ENCODE data around the gene AGBL3.

DNA sequence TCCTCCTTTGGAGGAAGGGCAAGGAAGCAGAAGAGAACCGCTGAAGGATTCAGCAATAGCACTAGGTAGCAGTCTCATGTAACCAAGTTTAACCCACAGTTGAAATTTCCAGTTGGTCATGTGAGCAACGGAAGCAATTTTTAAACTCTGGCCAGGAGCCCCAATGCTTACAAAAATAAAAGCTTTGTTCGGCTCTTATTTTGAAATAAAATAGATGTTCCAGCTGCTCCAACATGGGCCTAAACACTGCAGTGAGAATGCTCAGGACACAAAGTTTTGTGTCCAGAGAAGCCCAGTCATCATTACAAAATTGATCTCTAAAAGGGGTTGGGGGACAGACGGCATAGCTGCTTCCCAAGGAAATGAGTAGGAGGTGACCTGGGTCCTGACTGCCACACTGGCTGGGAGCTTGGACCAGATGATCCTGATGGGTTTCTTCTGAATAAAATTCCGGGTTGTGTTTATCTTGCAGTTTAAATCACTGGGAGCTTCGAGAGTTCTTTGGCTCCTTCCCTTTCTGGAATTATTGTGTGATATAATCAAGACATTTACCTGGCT lies 161.1 kb downstream of the AGBL3 start:
- TF ChIP-seq, protein P1, sequence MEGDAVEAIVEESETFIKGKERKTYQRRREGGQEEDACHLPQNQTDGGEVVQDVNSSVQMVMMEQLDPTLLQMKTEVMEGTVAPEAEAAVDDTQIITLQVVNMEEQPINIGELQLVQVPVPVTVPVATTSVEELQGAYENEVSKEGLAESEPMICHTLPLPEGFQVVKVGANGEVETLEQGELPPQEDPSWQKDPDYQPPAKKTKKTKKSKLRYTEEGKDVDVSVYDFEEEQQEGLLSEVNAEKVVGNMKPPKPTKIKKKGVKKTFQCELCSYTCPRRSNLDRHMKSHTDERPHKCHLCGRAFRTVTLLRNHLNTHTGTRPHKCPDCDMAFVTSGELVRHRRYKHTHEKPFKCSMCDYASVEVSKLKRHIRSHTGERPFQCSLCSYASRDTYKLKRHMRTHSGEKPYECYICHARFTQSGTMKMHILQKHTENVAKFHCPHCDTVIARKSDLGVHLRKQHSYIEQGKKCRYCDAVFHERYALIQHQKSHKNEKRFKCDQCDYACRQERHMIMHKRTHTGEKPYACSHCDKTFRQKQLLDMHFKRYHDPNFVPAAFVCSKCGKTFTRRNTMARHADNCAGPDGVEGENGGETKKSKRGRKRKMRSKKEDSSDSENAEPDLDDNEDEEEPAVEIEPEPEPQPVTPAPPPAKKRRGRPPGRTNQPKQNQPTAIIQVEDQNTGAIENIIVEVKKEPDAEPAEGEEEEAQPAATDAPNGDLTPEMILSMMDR (IDR thresholded peaks at IDR 0.05): no peak
- no peak for TF ChIP-seq POLR2A (IDR thresholded peaks at IDR 0.05)
